Astrocyte (in vitro differentiated cells and primary cell): ENCODE measurements around the gene MAVS.

Source experiments
- CTCF ChIP-seq: IDR thresholded peaks from 2 replicates; pipeline ENCODE4 v1.5.1; 2011; ENCODE audit warnings: low read depth, mild to moderate bottlenecking, inconsistent platforms, low read length, moderate library complexity; ENCODE audit not compliant: insufficient read depth
- EZH2 ChIP-seq: IDR thresholded peaks from 2 replicates; pipeline ENCODE4 v1.6.1; 2012; ENCODE audit warnings: mild to moderate bottlenecking, low read length, inconsistent platforms; ENCODE audit not compliant: insufficient read depth

DNA sequence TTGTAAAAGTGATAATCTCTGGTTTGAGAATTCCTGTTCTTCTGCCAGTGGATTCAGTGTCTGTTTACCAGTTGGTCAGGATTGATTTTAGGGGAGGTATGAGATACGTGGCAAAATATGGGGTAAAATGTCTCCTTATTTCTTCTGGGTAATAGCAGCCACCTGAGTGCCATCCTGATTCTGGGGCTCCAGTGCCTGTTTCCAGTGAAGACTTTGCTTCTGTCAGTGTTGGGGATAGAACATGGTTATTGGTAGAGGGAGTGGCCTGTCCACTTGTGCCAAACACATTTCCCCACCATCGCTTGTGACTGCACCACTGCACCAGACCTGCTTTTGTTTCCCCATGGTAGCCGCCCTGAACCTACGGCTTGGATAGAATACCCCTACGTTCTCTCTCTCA lies 58.2 kb downstream of the MAVS start:
- TF ChIP-seq CTCF (no peak), EZH2 (no peak)
